GM20000 (cell line): ENCODE data around the gene CAPZA3.

ENCODE experiments used
- DNase-seq: peaks from one replicate; pipeline ENCODE4 v3.0.0; 2012; ENCODE audit warnings: low spot score
- TF ChIP-seq, protein P1 (sequence below): IDR thresholded peaks from 2 replicates; pipeline ENCODE4 v1.5.1; 2012; ENCODE audit warnings: mild to moderate bottlenecking, control low read depth; ENCODE audit errors: extremely low read depth, missing control alignments

Gene CAPZA3

DNA sequence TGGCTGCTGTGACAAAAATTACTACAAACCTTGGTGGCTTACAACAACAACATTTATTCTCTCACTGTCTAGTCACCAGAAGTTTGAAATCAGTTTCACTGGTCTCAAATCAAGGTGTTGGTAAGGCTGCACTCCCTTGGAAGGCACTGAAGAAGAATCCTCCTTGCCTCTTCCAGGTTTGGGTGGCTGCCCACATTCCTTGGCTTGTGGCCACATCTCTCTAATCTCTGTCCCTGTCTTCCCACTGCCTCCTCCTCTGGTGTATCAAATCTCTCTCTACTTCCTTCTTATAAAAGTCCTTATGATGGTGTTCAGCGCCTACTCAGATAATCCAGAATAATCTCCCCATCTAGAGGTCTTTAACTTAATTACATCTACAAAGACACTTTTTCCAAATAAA, 31.1 kb upstream of the CAPZA3 start:
- no peak for DNase-seq
- TF ChIP-seq, protein P1, sequence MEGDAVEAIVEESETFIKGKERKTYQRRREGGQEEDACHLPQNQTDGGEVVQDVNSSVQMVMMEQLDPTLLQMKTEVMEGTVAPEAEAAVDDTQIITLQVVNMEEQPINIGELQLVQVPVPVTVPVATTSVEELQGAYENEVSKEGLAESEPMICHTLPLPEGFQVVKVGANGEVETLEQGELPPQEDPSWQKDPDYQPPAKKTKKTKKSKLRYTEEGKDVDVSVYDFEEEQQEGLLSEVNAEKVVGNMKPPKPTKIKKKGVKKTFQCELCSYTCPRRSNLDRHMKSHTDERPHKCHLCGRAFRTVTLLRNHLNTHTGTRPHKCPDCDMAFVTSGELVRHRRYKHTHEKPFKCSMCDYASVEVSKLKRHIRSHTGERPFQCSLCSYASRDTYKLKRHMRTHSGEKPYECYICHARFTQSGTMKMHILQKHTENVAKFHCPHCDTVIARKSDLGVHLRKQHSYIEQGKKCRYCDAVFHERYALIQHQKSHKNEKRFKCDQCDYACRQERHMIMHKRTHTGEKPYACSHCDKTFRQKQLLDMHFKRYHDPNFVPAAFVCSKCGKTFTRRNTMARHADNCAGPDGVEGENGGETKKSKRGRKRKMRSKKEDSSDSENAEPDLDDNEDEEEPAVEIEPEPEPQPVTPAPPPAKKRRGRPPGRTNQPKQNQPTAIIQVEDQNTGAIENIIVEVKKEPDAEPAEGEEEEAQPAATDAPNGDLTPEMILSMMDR, result no peak

DNA sequence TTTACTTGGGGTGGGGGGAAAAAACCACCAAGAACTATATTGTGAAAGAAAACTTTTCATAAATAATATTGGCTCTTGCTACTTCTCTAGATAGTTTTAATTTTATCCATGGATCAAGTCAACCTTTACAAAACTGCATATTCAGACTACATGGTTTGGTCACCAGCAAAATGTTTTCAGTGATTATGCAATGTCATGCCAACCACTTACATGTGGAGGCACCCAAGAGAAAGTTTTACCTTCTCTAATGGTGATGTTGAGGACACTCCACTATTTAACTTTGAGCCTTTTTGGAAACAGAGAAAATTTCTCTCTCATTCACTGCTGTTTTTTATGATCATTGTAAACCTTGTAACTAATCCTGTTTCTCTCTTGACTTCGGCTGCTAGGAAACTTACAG, 21.7 kb upstream of the CAPZA3 start:
- TF ChIP-seq, protein P1, result no peak

GRCh38 chr12:18718462-18718861, 19.5 kb upstream of the CAPZA3 start:
- TF ChIP-seq, protein P1, result no peak

More for the DNA sequence above, 21.7 kb upstream of the CAPZA3 start:
- DNase-seq, result no peak

DNA sequence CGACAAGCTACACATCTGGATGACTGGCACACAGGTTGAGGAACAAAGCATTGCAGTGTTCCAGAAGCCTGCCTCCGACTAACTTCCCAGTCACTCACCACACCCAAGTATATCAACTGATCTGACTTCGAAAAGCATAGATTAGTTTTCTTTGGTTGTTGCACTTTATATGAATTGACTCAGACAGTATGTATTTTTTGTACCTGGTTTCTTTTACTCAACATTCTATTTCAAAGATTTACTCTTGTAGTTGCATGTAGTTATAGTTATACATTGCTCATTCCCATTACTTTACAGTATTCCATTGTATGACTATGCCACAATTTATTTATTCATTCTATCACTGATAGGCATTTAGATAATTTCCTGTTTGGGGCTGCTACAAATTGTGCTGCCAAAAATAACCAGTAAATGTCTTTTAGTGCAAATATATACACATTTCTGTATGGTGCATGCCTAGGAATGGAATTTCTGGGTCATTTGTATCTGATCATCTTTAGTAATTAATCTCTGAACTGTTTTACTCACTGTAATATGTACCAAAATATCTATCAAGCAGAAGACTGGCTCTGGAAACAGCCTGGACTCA, 17.9 kb upstream of the CAPZA3 start:
- TF ChIP-seq, protein P1, result no peak
- DNase-seq, result no peak

More at GRCh38 chr12:18718462-18718861, 19.5 kb upstream of the CAPZA3 start:
- no peak for DNase-seq

GRCh38 chr12:18720690-18721089, 17.2 kb upstream of the CAPZA3 start:
- DNase-seq, result no peak

DNA sequence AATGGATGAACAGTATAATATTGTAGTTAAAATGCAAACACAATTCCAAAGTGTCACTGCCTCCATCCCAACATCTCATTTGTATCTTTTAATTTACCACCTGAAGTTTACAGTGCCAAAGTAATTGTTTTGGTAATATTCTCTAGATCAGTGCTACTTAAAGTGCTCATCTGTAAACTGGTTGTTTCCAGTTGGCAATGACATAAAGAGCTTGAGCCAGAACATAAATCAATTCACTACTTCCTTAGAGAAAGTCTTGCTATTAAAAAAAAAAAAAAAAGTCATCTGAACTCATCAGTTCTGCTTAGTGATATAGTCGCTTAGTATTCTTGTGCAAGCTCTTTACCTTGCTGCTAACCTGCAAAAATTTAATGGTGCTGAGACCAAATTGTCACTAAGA, 16.5 kb upstream of the CAPZA3 start:
- TF ChIP-seq, protein P1, result no peak

More at GRCh38 chr12:18720690-18721089, 17.2 kb upstream of the CAPZA3 start:
- TF ChIP-seq, protein P1, result no peak

DNA sequence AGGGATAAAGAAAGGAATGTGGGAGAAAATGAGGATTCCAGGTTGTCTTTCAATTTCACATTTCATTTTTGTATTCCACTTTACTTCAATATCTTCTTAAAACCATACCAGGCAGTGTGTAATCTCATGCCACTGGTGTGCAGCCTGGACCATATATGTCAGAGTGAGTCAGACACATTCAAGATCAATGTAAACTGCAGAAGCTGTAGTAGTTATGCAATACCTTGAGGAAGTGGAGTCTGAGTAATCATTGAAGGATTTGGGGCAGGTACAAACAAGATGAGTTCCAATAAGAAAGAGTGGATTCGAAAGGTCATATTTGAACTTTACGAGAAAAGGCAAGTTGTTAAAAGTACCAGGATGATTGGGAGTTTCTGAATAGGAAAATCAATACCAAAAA, 14.2 kb upstream of the CAPZA3 start:
- no peak for DNase-seq
- TF ChIP-seq, protein P1, result no peak

More for the DNA sequence above, 16.5 kb upstream of the CAPZA3 start:
- no peak for DNase-seq
